SK-N-SH treated with all-trans-retinoic acid at 6 μM for 48 hours (cell line): ENCODE data around the gene STEAP1B.

Experiments
- ATAC-seq: fragments of 200-7000 bp; cut with Tn5 transposase; 3 replicates; pipeline ENCODE4 v1.9.1; 2020; ENCODE audit warnings: mild to moderate bottlenecking, moderate library complexity
- ARNTL ChIP-seq: fragments of 450-650 bp; formaldehyde crosslinking; IDR thresholded peaks from 2 replicates; pipeline ENCODE4 v1.5.0; 2020; ENCODE audit warnings: low read depth, mild to moderate bottlenecking, moderate library complexity, borderline replicate concordance
- BACH2 ChIP-seq: fragments of 250-450 bp; sonication (Bioruptor Pico); IDR thresholded peaks from 2 replicates; pipeline ENCODE4 v1.9.0; 2021; ENCODE audit warnings: mild to moderate bottlenecking, borderline replicate concordance
- ESRRG ChIP-seq: fragments of 250-450 bp; sonication (Bioruptor Pico); IDR thresholded peaks from 2 replicates; pipeline ENCODE4 v1.6.1; 2021; ENCODE audit warnings: mild to moderate bottlenecking
- GLIS3 ChIP-seq: fragments of 250-450 bp; sonication (Bioruptor Pico); IDR thresholded peaks from 2 replicates; pipeline ENCODE4 v1.5.0; 2020; ENCODE audit warnings: mild to moderate bottlenecking, moderate library complexity
- ISL1 ChIP-seq: fragments of 250-450 bp; sonication (Bioruptor Pico); IDR thresholded peaks from 2 replicates; pipeline ENCODE4 v2.1.2; 2022; ENCODE audit warnings: mild to moderate bottlenecking, moderate library complexity
- OSR1 ChIP-seq: fragments of 250-450 bp; sonication (Bioruptor Pico); IDR thresholded peaks from 2 replicates; pipeline ENCODE4 v1.8.0; 2022; ENCODE audit warnings: moderate library complexity, mild to moderate bottlenecking, inconsistent platforms
- PATZ1 ChIP-seq: fragments of 250-450 bp; sonication (Bioruptor Pico); IDR thresholded peaks from 2 replicates; pipeline ENCODE4 v1.8.0; 2020; ENCODE audit warnings: mild to moderate bottlenecking, moderate library complexity, borderline replicate concordance
- POU6F1 ChIP-seq: fragments of 250-450 bp; sonication (Bioruptor Pico); IDR thresholded peaks from 2 replicates; pipeline ENCODE4 v1.8.0; 2021; ENCODE audit warnings: low read depth, mild to moderate bottlenecking, moderate library complexity, borderline replicate concordance
- PPARA ChIP-seq: fragments of 250-450 bp; sonication (Bioruptor Pico); IDR thresholded peaks from 2 replicates; pipeline ENCODE4 v1.5.0; 2020; ENCODE audit warnings: mild to moderate bottlenecking, borderline replicate concordance
- SNAI2 ChIP-seq: fragments of 250-450 bp; sonication (Bioruptor Pico); IDR thresholded peaks from 2 replicates; pipeline ENCODE4 v1.5.0; 2020; ENCODE audit warnings: mild to moderate bottlenecking, moderate library complexity
- TOX ChIP-seq: fragments of 250-450 bp; sonication (Bioruptor Pico); IDR thresholded peaks from 2 replicates; pipeline ENCODE4 v1.8.0; 2021; ENCODE audit warnings: mild to moderate bottlenecking, moderate library complexity, borderline replicate concordance
- TSHZ2 ChIP-seq: fragments of 250-450 bp; sonication (Bioruptor Pico); IDR thresholded peaks from 2 replicates; pipeline ENCODE4 v1.5.0; 2020; ENCODE audit warnings: mild to moderate bottlenecking, moderate library complexity
- ZC3H10 ChIP-seq: fragments of 250-450 bp; sonication (Bioruptor Pico); IDR thresholded peaks from 2 replicates; pipeline ENCODE4 v1.5.1; 2021; ENCODE audit warnings: mild to moderate bottlenecking, moderate library complexity
- ZFP30 ChIP-seq: fragments of 450-650 bp; formaldehyde crosslinking; IDR thresholded peaks from 2 replicates; pipeline ENCODE4 v1.5.0; 2022; ENCODE audit warnings: mild to moderate bottlenecking, moderate library complexity
- ZNF70 ChIP-seq: fragments of 450-650 bp; formaldehyde crosslinking; IDR thresholded peaks from 2 replicates; pipeline ENCODE4 v1.5.0; 2020; ENCODE audit warnings: mild to moderate bottlenecking, moderate library complexity
- TF ChIP-seq, protein P1 (sequence below): fragments of 250-450 bp; sonication (Bioruptor Pico); IDR thresholded peaks from 2 replicates; pipeline ENCODE4 v1.5.1; 2021; ENCODE audit warnings: mild to moderate bottlenecking, moderate library complexity
- TF ChIP-seq, protein P2 (sequence below): fragments of 250-450 bp; sonication (Bioruptor Pico); IDR thresholded peaks from 2 replicates; pipeline ENCODE4 v1.5.1; 2020; ENCODE audit warnings: low read depth, mild to moderate bottlenecking, moderate library complexity

STEAP1B gene

GRCh38 chr7:22386865-22387264 lies 113.1 kb downstream of the STEAP1B start (continued):
- TF ChIP-seq, protein P1, sequence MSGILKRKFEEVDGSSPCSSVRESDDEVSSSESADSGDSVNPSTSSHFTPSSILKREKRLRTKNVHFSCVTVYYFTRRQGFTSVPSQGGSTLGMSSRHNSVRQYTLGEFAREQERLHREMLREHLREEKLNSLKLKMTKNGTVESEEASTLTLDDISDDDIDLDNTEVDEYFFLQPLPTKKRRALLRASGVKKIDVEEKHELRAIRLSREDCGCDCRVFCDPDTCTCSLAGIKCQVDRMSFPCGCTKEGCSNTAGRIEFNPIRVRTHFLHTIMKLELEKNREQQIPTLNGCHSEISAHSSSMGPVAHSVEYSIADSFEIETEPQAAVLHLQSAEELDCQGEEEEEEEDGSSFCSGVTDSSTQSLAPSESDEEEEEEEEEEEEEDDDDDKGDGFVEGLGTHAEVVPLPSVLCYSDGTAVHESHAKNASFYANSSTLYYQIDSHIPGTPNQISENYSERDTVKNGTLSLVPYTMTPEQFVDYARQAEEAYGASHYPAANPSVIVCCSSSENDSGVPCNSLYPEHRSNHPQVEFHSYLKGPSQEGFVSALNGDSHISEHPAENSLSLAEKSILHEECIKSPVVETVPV (CRISPR knock-in tag) = no peak
- TF ChIP-seq TOX (CRISPR knock-in tag) = no peak
- no peak for TF ChIP-seq ZFP30
- TF ChIP-seq TSHZ2 (CRISPR knock-in tag) = no peak

DNA sequence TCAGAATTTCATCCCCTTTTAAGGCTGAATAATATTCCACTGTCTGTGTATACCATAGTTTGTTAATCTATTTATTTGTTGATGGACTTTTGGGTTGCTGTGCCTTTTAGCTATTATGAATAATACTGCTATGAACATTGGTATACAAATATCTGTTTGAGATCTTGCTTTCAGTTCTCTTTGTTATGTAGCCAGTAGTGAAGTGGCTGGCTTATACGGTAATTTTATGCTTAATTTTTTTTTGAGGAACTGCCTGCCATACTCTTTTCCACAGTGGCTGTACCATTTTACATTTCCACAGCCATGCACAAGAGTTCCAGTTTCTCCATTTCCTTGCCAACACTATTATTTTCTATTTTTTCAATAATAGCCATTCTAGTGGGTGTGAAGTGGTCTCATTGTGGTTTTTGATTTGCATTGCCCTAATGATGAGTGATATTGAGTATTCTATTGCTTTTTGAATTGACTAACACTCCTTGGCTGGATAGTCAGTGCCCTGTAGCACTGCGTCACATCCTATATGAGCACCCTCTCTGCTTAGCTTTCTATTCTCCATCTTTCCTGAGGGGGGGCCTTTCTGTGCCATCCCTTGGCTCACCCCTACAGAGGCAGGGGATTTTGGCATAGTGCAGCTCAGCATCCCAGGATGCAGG lies 113.7 kb downstream of the STEAP1B start:
- ATAC-seq = no peak
- no peak for TF ChIP-seq ARNTL (CRISPR knock-in tag)
- TF ChIP-seq ESRRG = no peak
- no peak for TF ChIP-seq ISL1 (CRISPR knock-in tag)
- TF ChIP-seq SNAI2 (CRISPR knock-in tag) = no peak
- no peak for TF ChIP-seq GLIS3 (CRISPR knock-in tag)
- TF ChIP-seq PPARA = no peak
- no peak for TF ChIP-seq TSHZ2 (CRISPR knock-in tag)
- TF ChIP-seq OSR1 = no peak
- TF ChIP-seq, protein P2, sequence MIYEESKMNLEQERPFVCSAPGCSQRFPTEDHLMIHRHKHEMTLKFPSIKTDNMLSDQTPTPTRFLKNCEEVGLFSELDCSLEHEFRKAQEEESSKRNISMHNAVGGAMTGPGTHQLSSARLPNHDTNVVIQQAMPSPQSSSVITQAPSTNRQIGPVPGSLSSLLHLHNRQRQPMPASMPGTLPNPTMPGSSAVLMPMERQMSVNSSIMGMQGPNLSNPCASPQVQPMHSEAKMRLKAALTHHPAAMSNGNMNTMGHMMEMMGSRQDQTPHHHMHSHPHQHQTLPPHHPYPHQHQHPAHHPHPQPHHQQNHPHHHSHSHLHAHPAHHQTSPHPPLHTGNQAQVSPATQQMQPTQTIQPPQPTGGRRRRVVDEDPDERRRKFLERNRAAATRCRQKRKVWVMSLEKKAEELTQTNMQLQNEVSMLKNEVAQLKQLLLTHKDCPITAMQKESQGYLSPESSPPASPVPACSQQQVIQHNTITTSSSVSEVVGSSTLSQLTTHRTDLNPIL (CRISPR knock-in tag) = no peak
- no peak for TF ChIP-seq ZC3H10 (CRISPR knock-in tag)
- TF ChIP-seq PATZ1 (CRISPR knock-in tag) = no peak
- TF ChIP-seq POU6F1 = no peak
- TF ChIP-seq ZFP30 = no peak
- TF ChIP-seq, all 23 proteins: peak for 0

DNA sequence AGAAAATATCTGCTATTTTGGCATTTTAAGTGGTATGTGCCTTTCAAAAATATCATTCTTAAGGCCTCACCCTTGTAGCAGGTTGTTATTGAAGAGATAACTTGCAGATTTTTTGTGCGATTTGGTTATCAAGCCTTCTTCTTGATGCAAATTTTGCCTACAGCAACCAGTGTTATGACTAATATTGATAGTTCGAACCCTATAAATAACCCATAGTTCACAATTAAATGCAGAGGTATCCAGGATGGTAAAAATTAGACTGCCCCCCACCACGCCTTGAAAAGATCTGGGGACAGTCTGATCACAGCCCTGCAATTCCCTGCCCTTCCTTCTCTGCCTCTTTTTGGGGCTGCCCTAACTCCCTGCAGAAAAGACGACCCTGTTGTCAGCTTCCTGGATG lies 114.7 kb downstream of the STEAP1B start:
- ATAC-seq = no peak
- no peak for TF ChIP-seq TOX (CRISPR knock-in tag)
- no peak for TF ChIP-seq ZNF70
- no peak for TF ChIP-seq ZFP30
- TF ChIP-seq ZC3H10 (CRISPR knock-in tag) = no peak
- no peak for TF ChIP-seq POU6F1
- TF ChIP-seq ESRRG = no peak
- TF ChIP-seq, protein P1 (CRISPR knock-in tag) = no peak
- no peak for TF ChIP-seq OSR1
- TF ChIP-seq TSHZ2 (CRISPR knock-in tag) = no peak
- TF ChIP-seq BACH2 = no peak
- TF ChIP-seq GLIS3 (CRISPR knock-in tag) = no peak
